ENCODE data around the gene HNRNPC.
"Not testable (repeated sequence)": the region's sequence is repeated elsewhere in the genome, so short reads cannot be mapped to it uniquely, and the experiment has no call there.

The HNRNPC gene

GRCh38 chr14:21191261-21191808 lies 77.9 kb downstream of the HNRNPC start:
- DNase-seq = no peak

- no peak for DNase-seq
Measured at GRCh38 chr14:21185491-21185890, 83.8 kb downstream of the HNRNPC start.

- DNase-seq = no peak
Measured at GRCh38 chr14:21184254-21184653, 85.0 kb downstream of the HNRNPC start.

GRCh38 chr14:21182166-21182565 lies 87.1 kb downstream of the HNRNPC start:
- no peak for DNase-seq

GRCh38 chr14:21171128-21171527 lies 98.1 kb downstream of the HNRNPC start:
- DNase-seq = no peak

GRCh38 chr14:21169573-21169972 lies 99.7 kb downstream of the HNRNPC start:
- no peak for DNase-seq

- no peak for DNase-seq
Measured at GRCh38 chr14:21168055-21168454, 101.2 kb downstream of the HNRNPC start.

- DNase-seq = not testable (repeated sequence)
Measured at GRCh38 chr14:21165670-21166069, 103.6 kb downstream of the HNRNPC start.

GRCh38 chr14:21165002-21165605 lies 104.1 kb downstream of the HNRNPC start:
- not testable (repeated sequence) for DNase-seq

GRCh38 chr14:21163871-21164291 lies 105.4 kb downstream of the HNRNPC start:
- no peak for DNase-seq

- no peak for DNase-seq
Measured at GRCh38 chr14:21162081-21162480, 107.2 kb downstream of the HNRNPC start.

GRCh38 chr14:21160061-21160610 lies 109.1 kb downstream of the HNRNPC start:
- no peak for DNase-seq

Measured in stimulated activated naive CD4-positive, alpha-beta T cell treated with Interleukin-2 at 50 U/mL for 16 hours (primary cell).